Kidney (tissue), 14 donors: Measurements from ENCODE around the gene RTP2. TPM values are rescaled to one million over a fixed set of nuclear protein-coding genes. Genes with fewer than 3 reads are reported as not detected.

Experiments used
- DNase-seq, 5 donors: peaks; one replicate each; pipeline ENCODE4 v3.0.0-alpha.2; 2013 to 2020
- FAIRE-seq: peaks from 2 replicates; lab custom pipeline; 2012; peaks lifted over from hg19 to GRCh38; lab: Jason Lieb, UNC
- H3K27ac ChIP-seq, 2 donors: one replicate each; pipeline ENCODE4 v1.7.0; 2013; ENCODE audit warnings: low read depth in 2 of 2, low read length in 2 of 2, inconsistent platforms in 1 of 2
- H3K27me3 ChIP-seq: one replicate; pipeline ENCODE4 v1.7.1; 2013; ENCODE audit warnings: low read length, inconsistent platforms; ENCODE audit not compliant: control insufficient read depth, insufficient read depth
- H3K36me3 ChIP-seq, 3 donors: one replicate each; pipeline versions ENCODE4 v1.7.0 to v1.7.1; 2013; ENCODE audit warnings: low read length in 3 of 3, control low read depth in 1 of 3, inconsistent platforms in 1 of 3; ENCODE audit not compliant: insufficient read depth in 3 of 3, control insufficient read depth in 2 of 3
- H3K4me1 ChIP-seq, 3 donors: one replicate each; pipeline versions ENCODE4 v1.7.0 to v1.7.1; 2013; ENCODE audit warnings: low read length in 3 of 3, inconsistent platforms in 1 of 3, low read depth in 1 of 3; ENCODE audit not compliant: control insufficient read depth in 2 of 3, insufficient read depth in 2 of 3
- H3K4me3 ChIP-seq, 3 donors: one replicate each; pipeline versions ENCODE4 v1.7.0 to v1.8.1; 2013; ENCODE audit warnings: low read length in 3 of 3, control low read depth in 1 of 3, inconsistent platforms in 1 of 3
- H3K9ac ChIP-seq, 3 donors: one replicate each; pipeline versions ENCODE4 v1.7.0 to v1.7.1; 2013; ENCODE audit warnings: low read length in 3 of 3, control low read depth in 1 of 3, inconsistent platforms in 1 of 3
- H3K9me3 ChIP-seq, 3 donors: one replicate each; pipeline versions ENCODE4 v1.7.0 to v1.7.1; 2013; ENCODE audit warnings: low read length in 3 of 3, control low read depth in 1 of 3, inconsistent platforms in 1 of 3; ENCODE audit not compliant: control insufficient read depth in 2 of 3, insufficient read depth in 1 of 3
- CTCF ChIP-seq: IDR thresholded peaks from 3 replicates; pipeline ENCODE4 v1.5.1; 2012; ENCODE audit warnings: mild to moderate bottlenecking, moderate library complexity, borderline replicate concordance; ENCODE audit not compliant: insufficient read depth; ENCODE audit errors: extremely low read depth
- intact Hi-C: fragments of 100-400 bp; cut with DNase I; formaldehyde crosslinking; loops from one replicate; pipeline ENCODE4 v1.11.1; 2022
- polyA plus RNA-seq: library from polyadenylated mRNA; stranded (reverse); fragments of 350-450 nt; fragmentation: Illumina TruSeq; extraction: RNeasy Lipid Tissue Mini Kit (QIAGEN cat#74804); gene quantifications from one replicate; pipeline ENCODE4 v1.2.3, GENCODE V29; 2014; ENCODE audit warnings: low read depth, low replicate concordance; ENCODE audit not compliant: insufficient read depth
- total RNA-seq: library from RNA; stranded (reverse); fragmentation: NEBNext Ultra II Directional; extraction: Animal tissue kit (Norgen Biotek cat#: 25700); gene quantifications from one replicate; pipeline ENCODE4 v1.2.1, GENCODE V29; 2021
- donor health status: control.
- donor health status: control.
- donor health status: control.
- donor health status: control.
- donor health status: control.
- donor health status: DM: yes; HTN: yes; CAD: no.
- donor health status: Normal renal cell carcinoma (clear cell type).

Gene RTP2
- total and polyA plus RNA-seq, 2 donors from 2014 or later = not detected

DNA sequence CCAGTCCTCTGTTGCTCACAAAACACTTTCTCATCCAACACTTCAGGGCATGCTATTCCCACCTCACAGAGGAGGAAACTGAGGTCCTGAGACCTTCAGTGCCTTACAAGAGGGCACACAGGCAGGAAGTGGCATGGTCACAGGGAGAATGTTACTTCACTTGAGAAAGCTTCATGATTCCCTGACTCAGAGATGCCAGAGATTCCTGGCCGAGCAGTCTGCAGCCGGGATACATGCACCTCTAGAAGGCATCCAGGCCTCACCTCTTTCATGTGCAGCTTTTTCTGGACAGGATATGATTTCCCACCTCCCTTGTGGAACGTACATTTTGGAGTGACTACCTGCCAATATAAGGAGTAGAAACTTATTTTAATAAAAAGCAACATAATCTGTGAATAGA, 29.3 kb downstream of the RTP2 start:
- peaks cover 0 to 5% (median 0%) of the 10 kb centered on the region in 3 donors for H3K4me1 ChIP-seq
- intact Hi-C loops = no loop called here
- no peak overlapping the region for H3K4me3 ChIP-seq
- no peak overlapping the region for H3K27ac ChIP-seq
- no peak overlapping the region for H3K9ac ChIP-seq
- DNase-seq (no peak), FAIRE-seq (no peak)
- H3K36me3 ChIP-seq = no peaks in the 10 kb centered on the region
- TF ChIP-seq CTCF = no peak
- H3K9me3 ChIP-seq = no peaks in the 10 kb centered on the region
- peaks cover 2% of the 10 kb centered on the region for H3K27me3 ChIP-seq

- DNase-seq (peak; percentile 67 to 91 (median 87)), FAIRE-seq (no peak)
- no peak within 1 kb of the TSS for H3K9ac ChIP-seq
- no peak within 1 kb of the TSS for H3K4me3 ChIP-seq
- intact Hi-C loops = no loop called here
- peaks cover 2% of the 10 kb centered on the region for H3K27me3 ChIP-seq
- H3K27ac ChIP-seq = no peak within 1 kb of the TSS
- no peaks in the 10 kb centered on the region for H3K36me3 ChIP-seq
- H3K9me3 ChIP-seq = no peaks in the 10 kb centered on the region
- H3K4me1 ChIP-seq = peaks cover 0 to 5% (median 0%) of the 10 kb centered on the region in 3 donors
- TF ChIP-seq CTCF = no peak
These were observed 32.5 kb downstream of the RTP2 start, which contains the start of gene SST for GRCh38 chr3:187669675-187670504. Gene SST (minus strand): TSS chr3:187670394. CDS start chr3:187670291, 103 bp downstream.

GRCh38 chr3:187667526-187667925, 34.8 kb downstream of the RTP2 start:
- FAIRE-seq (no peak), DNase-seq (no peak)
- Histone ChIP-seq H3K27ac (no peak overlapping the region), H3K4me3 (no peak overlapping the region), H3K4me1 (peaks cover 0 to 5% (median 0%) of the 10 kb centered on the region in 3 donors), H3K9me3 (no peaks in the 10 kb centered on the region), H3K9ac (no peak overlapping the region), H3K36me3 (no peaks in the 10 kb centered on the region), H3K27me3 (peaks cover 2% of the 10 kb centered on the region)
- intact Hi-C loops = no loop called here
- TF ChIP-seq CTCF = no peak
